KBM-7 (cell line): Measurements from ENCODE around the gene ETV6.

Source experiments
- DNase-seq: peaks from one replicate; pipeline ENCODE4 v3.0.0-alpha.2; 2015
- in situ Hi-C: fragments of 300-500 bp; cut with MboI; formaldehyde crosslinking; loops from 2 replicates; pipeline ENCODE4 v1.14.3; 2020; ENCODE audit warnings: low sequenced_read_pairs, low pct_unique_long_range_greater_than_20kb, mixed read lengths

Gene ETV6

GRCh38 chr12:11686120-11686519, 36.6 kb downstream of the ETV6 start:
- in situ Hi-C loops = no loop called here
- DNase-seq = no peak

DNA sequence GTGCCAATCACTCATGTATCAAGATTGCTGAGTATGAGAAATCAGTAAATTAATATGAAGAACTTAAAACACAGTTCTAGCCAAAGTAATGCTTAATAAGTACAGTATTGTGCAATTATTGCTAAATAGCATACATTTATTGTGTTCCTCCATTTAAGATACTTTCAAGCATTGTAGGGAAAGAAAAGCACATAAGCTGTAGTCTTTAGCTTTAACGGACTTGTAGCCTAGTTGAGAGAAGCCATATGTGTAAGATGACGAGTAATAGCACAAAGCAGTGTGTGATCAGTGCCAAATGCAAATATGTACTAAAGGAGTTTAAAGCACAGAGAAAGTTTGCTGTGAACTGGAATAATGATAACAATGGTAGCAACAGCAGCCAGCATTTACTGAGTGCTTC, 38.1 kb downstream of the ETV6 start:
- DNase-seq = no peak
- in situ Hi-C loops = no loop called here

DNA sequence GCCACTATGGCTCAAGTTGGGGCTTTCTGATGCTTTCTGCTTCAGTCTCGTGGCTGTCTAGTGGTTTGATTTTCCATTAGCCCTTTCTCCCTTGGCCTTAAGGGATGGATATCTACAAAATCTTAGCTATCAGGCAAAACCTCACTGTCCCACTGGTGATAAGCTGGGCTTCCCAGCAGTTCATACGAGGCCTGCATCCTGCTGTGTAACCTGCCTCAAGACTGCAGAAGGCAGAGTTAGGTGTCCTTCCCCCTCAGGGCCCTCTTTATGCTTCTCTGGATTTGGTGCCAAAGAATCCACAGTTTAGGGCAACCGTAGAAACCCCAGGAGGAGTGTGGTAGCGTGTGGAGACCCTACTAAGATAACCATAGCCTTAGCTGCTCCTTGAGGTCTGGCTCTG, 38.9 kb downstream of the ETV6 start:
- no peak for DNase-seq
- in situ Hi-C loops = no loop called here

- in situ Hi-C loops = no loop called here
- DNase-seq = no peak
These were observed 39.4 kb downstream of the ETV6 start for GRCh38 chr12:11688831-11689230.

DNA sequence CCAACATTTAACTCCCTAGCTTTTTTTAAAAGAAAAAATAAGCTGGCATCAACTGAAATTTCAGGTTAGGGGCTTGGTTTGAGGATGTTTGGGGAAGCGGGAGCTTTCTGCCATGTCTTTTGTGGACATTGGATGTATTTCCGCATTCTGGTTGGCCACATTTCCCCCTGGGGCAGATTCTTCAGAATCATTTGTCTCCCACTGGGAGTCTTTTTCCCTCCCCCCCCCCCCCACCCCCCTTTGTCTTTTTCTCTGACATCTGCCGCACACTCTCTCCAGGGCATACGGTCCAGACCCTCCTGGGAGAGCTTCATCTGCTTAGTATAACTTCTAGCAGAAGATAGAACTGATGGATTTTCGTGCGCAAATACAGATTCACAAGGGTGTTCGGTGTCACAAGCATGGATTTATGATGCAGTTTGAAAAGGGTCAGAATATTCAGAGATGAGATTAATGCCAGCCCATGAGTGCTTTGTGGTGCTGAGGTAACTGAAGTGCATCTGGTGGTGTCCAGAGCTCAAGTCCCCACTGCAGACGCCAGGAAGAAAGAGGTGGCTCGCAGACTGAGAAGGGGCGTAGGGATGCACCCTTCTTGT, 40.2 kb downstream of the ETV6 start:
- DNase-seq = no peak
- in situ Hi-C loops = no loop called here

GRCh38 chr12:11693067-11693466, 43.6 kb downstream of the ETV6 start:
- in situ Hi-C loops = no loop called here
- DNase-seq = no peak

DNA sequence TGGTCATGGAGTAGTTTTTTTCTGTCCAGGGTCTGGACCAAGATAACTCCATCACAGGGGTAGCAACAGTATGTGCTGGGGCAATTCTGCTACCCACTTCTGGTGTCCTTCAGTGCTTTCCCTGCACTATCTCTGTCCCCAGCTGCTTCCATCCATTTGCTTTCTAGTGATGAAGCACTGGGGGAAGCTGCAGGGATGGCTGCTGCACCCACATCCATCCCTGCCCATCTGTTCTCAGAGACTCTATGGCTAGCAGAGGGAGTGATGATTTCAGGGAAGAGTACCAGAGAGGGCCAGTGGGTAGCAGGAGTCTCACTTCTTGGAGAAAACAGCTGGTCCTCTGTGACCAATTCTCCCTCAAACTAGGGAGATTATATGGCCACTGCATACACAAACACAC, 44.1 kb downstream of the ETV6 start:
- in situ Hi-C loops = no loop called here
- no peak for DNase-seq

DNA sequence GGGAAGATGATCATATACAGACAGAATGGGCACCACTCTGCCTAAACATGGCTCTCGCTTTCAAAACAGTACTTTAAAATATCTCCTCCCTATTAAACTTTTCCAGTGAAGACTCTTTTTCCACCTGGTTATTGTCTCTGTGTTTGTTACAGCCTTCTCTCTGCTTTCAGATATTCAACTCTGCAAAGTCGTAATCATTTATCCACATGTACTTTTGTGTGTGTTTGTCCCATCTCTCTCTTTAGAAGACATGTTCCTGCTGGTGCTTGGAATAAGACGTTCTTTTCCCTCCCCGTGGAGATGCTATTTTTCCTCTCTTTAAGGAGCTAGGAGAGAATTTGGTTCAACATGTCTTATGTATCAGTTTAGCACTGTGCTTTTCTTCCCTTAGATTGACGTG, 45.1 kb downstream of the ETV6 start:
- DNase-seq = no peak
- in situ Hi-C loops = no loop called here

GRCh38 chr12:11695321-11695720, 45.8 kb downstream of the ETV6 start:
- in situ Hi-C loops = no loop called here
- DNase-seq = no peak

DNA sequence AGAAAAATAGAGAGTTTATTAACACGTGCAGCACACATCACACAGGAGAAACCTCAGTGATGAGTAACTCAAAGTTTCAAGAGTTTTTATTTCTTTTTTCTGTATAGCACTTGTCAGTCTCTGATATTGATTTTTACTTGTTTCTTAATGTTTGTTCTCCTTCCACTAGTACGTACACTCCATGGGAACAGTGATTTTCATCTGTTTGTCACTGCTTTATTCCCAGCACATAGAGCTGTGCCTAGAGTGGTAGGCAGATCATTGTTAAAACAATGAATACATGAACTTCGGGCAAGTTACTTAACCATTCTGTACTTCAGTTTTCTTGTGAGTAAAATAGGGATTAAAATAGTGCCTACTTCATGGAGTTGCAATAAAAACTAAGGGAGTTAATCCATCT, 46.6 kb downstream of the ETV6 start:
- in situ Hi-C loops = no loop called here
- no peak for DNase-seq

DNA sequence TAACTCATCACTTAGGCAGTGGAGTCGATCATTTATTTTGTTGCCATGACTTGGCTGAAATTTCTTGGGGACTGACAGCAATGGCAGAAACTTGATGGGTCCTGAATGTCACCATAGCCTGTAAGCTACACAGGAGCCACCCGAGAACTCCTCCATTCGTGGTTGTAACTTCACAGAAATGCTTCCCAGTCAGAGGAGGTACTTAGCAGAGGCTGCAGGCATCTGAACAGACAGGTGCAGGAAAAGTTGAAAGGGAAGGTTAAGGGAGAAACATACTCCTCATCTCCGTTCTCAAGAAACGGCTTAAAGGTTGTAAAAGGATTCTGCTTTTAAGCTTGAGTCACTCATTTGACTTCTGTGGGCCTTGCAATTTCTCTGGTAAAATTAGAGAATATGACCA, 47.7 kb downstream of the ETV6 start:
- no peak for DNase-seq
- in situ Hi-C loops = no loop called here

GRCh38 chr12:11697670-11698387, 48.4 kb downstream of the ETV6 start:
- in situ Hi-C loops = no loop called here
- no peak for DNase-seq

GRCh38 chr12:11698729-11699128, 49.3 kb downstream of the ETV6 start:
- in situ Hi-C loops = no loop called here
- no peak for DNase-seq

DNA sequence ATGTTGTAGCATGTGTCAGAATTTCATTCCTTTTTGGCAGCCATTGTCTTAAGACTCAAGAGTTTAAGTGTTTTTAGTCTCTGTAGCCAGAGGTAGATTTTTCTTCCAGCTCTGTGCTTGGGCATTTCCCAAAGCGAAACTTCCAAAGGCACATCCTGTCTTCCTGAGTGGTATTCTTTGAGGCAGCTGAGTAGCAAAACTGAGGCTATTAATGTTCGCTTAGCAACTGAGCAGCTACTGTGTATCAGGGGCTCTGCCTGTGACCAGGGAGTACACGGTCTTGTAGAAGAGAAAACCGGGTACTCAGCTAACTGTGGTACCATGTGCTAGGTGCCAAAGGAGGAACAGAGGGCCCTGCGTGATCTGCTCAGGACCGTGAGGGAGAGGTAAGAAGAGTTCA, 52.0 kb downstream of the ETV6 start:
- in situ Hi-C loops = no loop called here
- no peak for DNase-seq

- in situ Hi-C loops = no loop called here
These were observed 53.5 kb downstream of the ETV6 start for GRCh38 chr12:11702959-11703358.

DNA sequence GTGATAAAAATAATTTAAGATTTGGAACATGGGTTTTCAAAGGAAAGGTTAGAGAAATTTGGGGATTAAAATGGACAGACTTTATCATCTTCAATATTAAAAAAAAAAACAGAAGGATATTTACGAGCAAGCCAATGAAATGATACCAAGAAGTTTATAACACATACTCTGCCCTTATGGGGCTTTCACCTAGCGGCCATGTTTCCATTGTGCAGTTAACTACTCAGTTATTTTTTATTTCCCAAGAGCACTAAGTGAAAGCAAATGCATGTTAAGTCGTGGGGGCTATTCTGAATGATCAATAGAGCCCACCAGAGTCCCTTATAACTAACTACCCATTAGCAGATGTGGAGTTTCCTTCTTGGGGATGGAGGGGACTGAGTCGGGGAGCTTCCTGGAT, 53.9 kb downstream of the ETV6 start:
- in situ Hi-C loops = no loop called here
- DNase-seq = no peak

More at GRCh38 chr12:11702959-11703358, 53.5 kb downstream of the ETV6 start:
- DNase-seq = no peak

- in situ Hi-C loops = no loop called here
- DNase-seq = peak; percentile 49
These were observed 54.6 kb downstream of the ETV6 start for GRCh38 chr12:11704089-11704488.

DNA sequence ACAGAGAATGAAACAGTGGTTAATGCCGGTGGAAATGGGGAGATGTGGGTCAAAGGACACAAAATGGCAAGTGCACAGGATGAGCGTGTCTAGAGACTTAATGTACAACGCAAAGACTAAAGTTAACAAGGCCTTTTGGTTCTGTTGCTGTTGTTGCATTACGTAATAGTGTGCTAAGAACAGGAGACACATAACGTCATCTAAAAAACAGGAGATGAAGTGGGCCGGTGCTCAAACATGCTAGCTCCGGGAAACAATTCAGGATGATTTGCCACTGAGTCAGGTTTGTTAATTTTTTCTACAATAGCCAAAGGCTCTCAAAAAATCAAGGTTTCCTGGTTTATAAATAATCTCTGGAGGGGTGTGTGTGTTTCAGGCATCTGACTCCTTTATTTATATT, 55.5 kb downstream of the ETV6 start:
- in situ Hi-C loops = no loop called here
- no peak for DNase-seq

DNA sequence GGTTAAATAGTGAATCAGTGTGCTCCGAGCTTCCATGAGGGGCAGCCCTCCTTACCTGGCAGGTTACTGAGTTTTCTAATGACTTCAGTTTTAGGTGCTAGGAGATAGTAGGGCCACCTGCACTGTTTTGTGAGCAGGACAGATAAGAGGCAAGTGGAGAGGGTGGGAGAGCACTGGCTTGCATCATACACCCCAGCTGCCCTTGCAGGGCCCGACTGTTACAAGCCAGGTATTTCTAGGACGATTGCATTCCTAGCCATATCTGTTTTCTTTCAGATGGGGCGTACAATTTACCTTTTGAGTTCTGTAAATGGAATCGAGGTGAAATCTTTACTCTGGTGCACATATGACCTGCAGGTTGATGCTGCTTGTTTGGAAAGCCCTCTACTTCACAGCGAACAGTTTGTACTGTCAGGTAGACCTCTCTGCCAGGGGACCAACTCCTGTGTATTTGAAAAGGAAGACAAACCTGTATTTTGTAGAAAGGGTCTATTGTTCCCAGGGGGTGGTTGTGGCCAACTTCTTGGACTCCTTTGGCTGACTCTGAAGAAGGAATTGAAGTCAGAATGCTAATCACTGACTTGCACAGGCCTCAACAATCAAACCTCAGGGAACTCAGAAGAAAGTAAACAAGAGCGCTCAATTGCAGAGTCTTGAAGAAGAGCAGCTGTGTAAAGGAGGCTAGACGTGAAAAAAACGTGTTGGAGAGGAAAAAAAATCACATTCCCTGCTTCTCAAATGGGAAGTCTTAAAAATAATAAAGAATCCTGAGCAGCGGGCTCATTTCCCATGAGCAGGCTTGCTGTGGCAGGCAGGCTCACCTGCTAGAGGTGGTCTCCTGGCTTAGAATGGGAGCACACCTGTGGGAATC, 57.3 kb downstream of the ETV6 start:
- in situ Hi-C loops = no loop called here
- DNase-seq = no peak

- in situ Hi-C loops = no loop called here
- no peak for DNase-seq
These were observed 58.1 kb downstream of the ETV6 start for GRCh38 chr12:11707535-11707934.
